Upper lobe of right lung (tissue), 1 donor: ENCODE data around the gene CAVIN2. TPM values are rescaled to one million over a fixed set of nuclear protein-coding genes. Genes with fewer than 3 reads are reported as not detected.

ENCODE experiments used
- ATAC-seq: fragments of 200-7000 bp; cut with Tn5 transposase; one replicate; pipeline ENCODE4 v1.9.1; 2020; ENCODE audit warnings: mild to moderate bottlenecking, moderate library complexity
- DNase-seq: peaks from one replicate; pipeline ENCODE4 v3.0.0-alpha.2; 2020
- H3K27ac ChIP-seq: fragments of 200-600 bp; one replicate; pipeline ENCODE4 v1.8.0; 2022
- H3K27me3 ChIP-seq: fragments of 200-600 bp; one replicate; pipeline ENCODE4 v1.8.0; 2022; ENCODE audit warnings: mild to moderate bottlenecking
- H3K36me3 ChIP-seq: fragments of 200-600 bp; one replicate; pipeline ENCODE4 v1.8.0; 2022
- H3K4me1 ChIP-seq: fragments of 200-600 bp; one replicate; pipeline ENCODE4 v1.8.0; 2022
- H3K4me3 ChIP-seq: fragments of 200-600 bp; one replicate; pipeline ENCODE4 v1.8.0; 2022; ENCODE audit warnings: mild to moderate bottlenecking
- H3K9me3 ChIP-seq: fragments of 200-600 bp; one replicate; pipeline ENCODE4 v1.8.0; 2022
- CTCF ChIP-seq: fragments of 200-600 bp; IDR thresholded peaks from one replicate; pipeline ENCODE4 v1.8.0; 2022; ENCODE audit warnings: antibody characterized with exemption
- intact Hi-C: fragments of 100-400 bp; cut with DNase I; formaldehyde crosslinking; loops from one replicate; pipeline ENCODE4 v1.11.0; 2022
- total RNA-seq: library from RNA; stranded (reverse); fragmentation: NEBNext Ultra II Directional; extraction: Animal tissue kit (Norgen Biotek cat#: 25700); gene quantifications from one replicate; pipeline ENCODE4 v1.2.1, GENCODE V29; 2021
- donor health status: DM: no; HTN: yes; CAD: no; lungs with severe emphysema.

Gene CAVIN2
- total RNA-seq, 1 donor from 2014 or later: 185 TPM

- intact Hi-C loops: no loop called here
- H3K27ac ChIP-seq: no peak overlapping the region
These were observed 14.2 kb downstream of the CAVIN2 start for GRCh38 chr2:191832668-191833067.

GRCh38 chr2:191831410-191831994, 15.4 kb downstream of the CAVIN2 start:
- intact Hi-C loops: no loop called here
- ATAC-seq (no peak), DNase-seq (no peak)
- TF ChIP-seq CTCF: no peak
- Histone ChIP-seq H3K9me3 (no peaks in the 10 kb centered on the region), H3K36me3 (peaks cover 24% of the 10 kb centered on the region), H3K4me1 (no peaks in the 10 kb centered on the region), H3K4me3 (no peak overlapping the region), H3K27ac (no peak overlapping the region), H3K27me3 (no peaks in the 10 kb centered on the region)

More at GRCh38 chr2:191832668-191833067, 14.2 kb downstream of the CAVIN2 start:
- H3K9me3 ChIP-seq: no peaks in the 10 kb centered on the region
- H3K4me1 ChIP-seq: peaks cover 9% of the 10 kb centered on the region
- no peaks in the 10 kb centered on the region for H3K27me3 ChIP-seq
- DNase-seq (no peak), ATAC-seq (no peak)
- H3K4me3 ChIP-seq: no peak overlapping the region
- TF ChIP-seq CTCF: no peak
- peaks cover 24% of the 10 kb centered on the region for H3K36me3 ChIP-seq

- Histone ChIP-seq H3K27ac (no peak overlapping the region), H3K36me3 (no peaks in the 10 kb centered on the region), H3K27me3 (no peaks in the 10 kb centered on the region), H3K9me3 (no peaks in the 10 kb centered on the region), H3K4me3 (no peak overlapping the region), H3K4me1 (no peaks in the 10 kb centered on the region)
- no peak for TF ChIP-seq CTCF
- intact Hi-C loops: no loop called here
- DNase-seq (no peak), ATAC-seq (no peak)
These were observed 22.5 kb downstream of the CAVIN2 start for GRCh38 chr2:191824398-191824797.

- DNase-seq (no peak), ATAC-seq (no peak)
- Histone ChIP-seq H3K27me3 (no peaks in the 10 kb centered on the region), H3K27ac (no peak overlapping the region), H3K4me3 (no peak overlapping the region), H3K4me1 (no peaks in the 10 kb centered on the region), H3K36me3 (no peaks in the 10 kb centered on the region), H3K9me3 (no peaks in the 10 kb centered on the region)
- no peak for TF ChIP-seq CTCF
- intact Hi-C loops: no loop called here
These were observed 25.8 kb downstream of the CAVIN2 start for GRCh38 chr2:191821078-191821477.

- Histone ChIP-seq H3K4me3 (no peak overlapping the region), H3K9me3 (no peaks in the 10 kb centered on the region), H3K4me1 (no peaks in the 10 kb centered on the region), H3K27me3 (no peaks in the 10 kb centered on the region), H3K27ac (no peak overlapping the region), H3K36me3 (no peaks in the 10 kb centered on the region)
- intact Hi-C loops: no loop called here
- ATAC-seq (no peak), DNase-seq (no peak)
- TF ChIP-seq CTCF: no peak
These were observed 28.1 kb downstream of the CAVIN2 start for GRCh38 chr2:191818725-191819350.
